AG04450 (cell line): ENCODE data around the gene FHAD1. TPM values are rescaled to one million over a fixed set of nuclear protein-coding genes. Genes with fewer than 3 reads are reported as not detected.

ENCODE experiments used
- CTCF ChIA-PET: fragments of 300-600, 350-600 bp; formaldehyde crosslinking; extraction: SDS; loops from one replicate; lab custom pipeline; 2022; ENCODE audit warnings: antibody characterized with exemption, inconsistent platforms; lab: Charles Lee
- POLR2A ChIA-PET: fragments of 350-600 bp; formaldehyde crosslinking; extraction: SDS; loops from one replicate; lab custom pipeline; 2021; ENCODE audit warnings: antibody characterized with exemption, inconsistent platforms; lab: Yijun Ruan, JAX
- DNase-seq: peaks from one replicate; pipeline ENCODE4 v3.0.0-alpha.2; 2011; ENCODE audit warnings: low read depth, low spot score
- H3K27ac ChIP-seq: one replicate; pipeline ENCODE4 v1.5.1; 2012; ENCODE audit warnings: low read depth, low read length, control low read depth
- H3K27me3 ChIP-seq: one replicate; pipeline ENCODE4 v1.6.0; 2012; ENCODE audit warnings: low read length; ENCODE audit not compliant: control insufficient read depth, insufficient read depth
- H3K4me3 ChIP-seq: 2 replicates; pipeline ENCODE4 v1.5.1; 2011; ENCODE audit warnings: mild to moderate bottlenecking, low read depth, low read length, control low read depth
- H3K9me3 ChIP-seq: 2 replicates; pipeline ENCODE4 v1.5.1; 2012; ENCODE audit warnings: low read length; ENCODE audit not compliant: control insufficient read depth, insufficient read depth
- CTCF ChIP-seq: IDR thresholded peaks from 2 replicates; pipeline ENCODE4 v1.5.1; 2011; ENCODE audit warnings: low read depth, low read length, control low read depth, inconsistent platforms
- polyA plus RNA-seq: library from polyadenylated mRNA; depleted of rRNA; stranded (reverse); fragments of >200 nt; gene quantifications from 2 replicates; pipeline ENCODE4 v1.2.3, GENCODE V29; 2011

Gene FHAD1
- polyA plus RNA-seq, 1 experiment = 0.36 TPM

- Histone ChIP-seq H3K27me3 (peaks cover 10% of the 10 kb centered on the region), H3K9me3 (no peaks in the 10 kb centered on the region), H3K4me3 (no peak overlapping the region), H3K27ac (no peak overlapping the region)
- no peak for TF ChIP-seq CTCF
- CTCF ChIA-PET = no interaction called here
- POLR2A ChIA-PET = no interaction called here
- DNase-seq = no peak
Measured at GRCh38 chr1:15390667-15391066, 143.6 kb downstream of the FHAD1 start.

DNA sequence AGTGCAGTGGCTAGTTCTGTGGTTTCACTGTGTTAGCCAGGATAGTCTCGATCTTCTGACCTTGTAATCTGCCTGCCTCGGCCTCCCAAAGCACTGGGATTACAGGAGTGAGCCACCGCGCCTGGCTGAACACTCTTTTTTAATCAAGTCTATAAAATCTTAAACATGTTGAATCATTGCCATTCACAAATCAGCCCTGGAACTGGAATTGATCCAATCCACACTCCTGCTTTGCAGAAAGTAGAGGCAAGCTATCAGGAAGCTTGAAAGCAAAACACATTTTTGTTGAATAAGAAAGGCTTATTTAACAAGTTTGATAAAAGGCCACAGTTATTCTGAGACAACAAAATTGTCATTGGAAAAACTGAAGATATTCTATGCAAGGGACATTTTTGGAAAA is 144.3 kb downstream of the FHAD1 start:
- H3K27ac ChIP-seq = no peak overlapping the region
- peaks cover 10% of the 10 kb centered on the region for H3K27me3 ChIP-seq
- no peak overlapping the region for H3K4me3 ChIP-seq
- no peaks in the 10 kb centered on the region for H3K9me3 ChIP-seq
- no peak for DNase-seq
- no peak for TF ChIP-seq CTCF
- POLR2A ChIA-PET = no interaction called here
- CTCF ChIA-PET = no interaction called here

GRCh38 chr1:15393475-15394257 is 146.6 kb downstream of the FHAD1 start:
- TF ChIP-seq CTCF = no peak
- DNase-seq = no peak
- CTCF ChIA-PET = no interaction called here
- Histone ChIP-seq H3K27me3 (peaks cover 8% of the 10 kb centered on the region), H3K27ac (no peak overlapping the region), H3K9me3 (no peaks in the 10 kb centered on the region), H3K4me3 (no peak overlapping the region)
- POLR2A ChIA-PET = no interaction called here

DNA sequence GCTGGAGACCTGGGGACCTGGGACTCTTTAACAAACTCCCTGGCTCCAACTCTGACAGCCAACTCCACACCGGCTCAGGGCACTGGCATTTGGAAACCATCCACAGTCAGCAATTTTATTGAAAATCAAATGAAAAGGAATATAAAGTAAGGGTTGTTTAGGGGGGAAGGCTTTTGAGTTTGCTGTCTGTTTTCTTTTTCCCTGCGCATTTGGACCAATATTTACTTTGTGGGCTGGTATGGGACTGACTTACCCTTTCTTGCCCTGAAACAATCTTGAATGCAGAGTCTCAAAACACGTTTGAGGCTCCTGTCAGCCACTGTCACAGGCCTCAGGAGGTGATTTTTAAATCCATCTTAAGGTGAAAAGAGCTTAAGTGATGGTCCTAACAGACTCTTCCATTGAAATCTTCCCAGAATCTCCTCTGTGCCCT is 147.3 kb downstream of the FHAD1 start:
- TF ChIP-seq CTCF = no peak
- peaks cover 7% of the 10 kb centered on the region for H3K27me3 ChIP-seq
- ChIA-PET POLR2A (no interaction called here), CTCF (no interaction called here)
- H3K4me3 ChIP-seq = no peak overlapping the region
- DNase-seq = no peak
- no peak overlapping the region for H3K27ac ChIP-seq
- no peaks in the 10 kb centered on the region for H3K9me3 ChIP-seq

- ChIA-PET CTCF (no interaction called here), POLR2A (no interaction called here)
- no peak for DNase-seq
- peaks cover 3% of the 10 kb centered on the region; the same call in 1 of the 2 replicates for H3K9me3 ChIP-seq
- H3K27ac ChIP-seq = no peak overlapping the region
- no peak overlapping the region for H3K4me3 ChIP-seq
- TF ChIP-seq CTCF = no peak
- H3K27me3 ChIP-seq = peaks cover 5% of the 10 kb centered on the region
Measured at GRCh38 chr1:15397236-15397635, 150.2 kb downstream of the FHAD1 start.
